ENCODE results near the gene REPIN1.

DNA sequence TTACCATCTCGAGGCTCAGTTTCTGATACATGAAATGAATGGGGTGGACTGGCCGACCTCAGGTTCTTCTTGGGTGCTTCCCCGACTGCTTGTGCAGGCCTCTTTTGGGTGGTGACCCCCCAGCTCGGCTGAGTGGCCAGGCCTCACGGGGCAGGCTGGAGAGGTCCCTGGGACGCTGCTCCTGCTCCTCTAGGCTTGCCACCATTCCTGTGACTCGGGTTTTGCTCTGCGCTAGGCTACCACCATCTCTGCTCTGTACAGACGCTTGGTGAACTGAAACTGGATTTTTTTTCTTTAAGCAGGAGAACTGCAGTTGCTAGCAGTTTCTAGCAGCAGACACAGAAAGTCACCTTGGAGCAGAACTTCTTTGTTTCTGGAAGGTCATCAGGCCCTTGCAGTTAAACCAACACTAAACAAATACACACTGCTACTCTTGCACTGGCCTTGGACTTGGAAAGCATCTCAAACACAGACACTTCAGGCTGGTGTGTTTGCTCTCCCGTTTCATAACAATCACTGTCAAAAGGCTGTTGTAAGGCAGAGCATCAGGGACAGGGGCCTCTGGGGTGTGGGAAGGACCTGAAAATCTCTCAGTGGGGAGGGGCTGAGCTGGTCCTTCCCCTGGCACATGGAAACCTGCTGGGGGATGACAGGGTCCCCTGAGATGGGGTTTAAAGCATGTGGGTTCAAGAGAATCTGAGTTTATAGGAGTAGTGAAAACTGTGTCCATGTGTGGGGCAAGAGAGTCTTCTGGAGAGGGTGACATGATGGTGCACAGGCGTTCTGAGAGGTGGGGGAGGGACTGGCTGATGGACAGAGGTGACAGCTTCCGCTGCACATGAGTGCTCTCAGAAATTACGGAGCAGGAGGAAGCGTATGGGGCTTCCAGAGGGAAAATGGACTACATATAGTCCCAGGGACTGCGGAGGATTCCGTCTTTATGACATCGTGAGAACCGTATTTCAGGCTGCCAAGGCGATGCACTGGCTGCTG, 46.8 kb downstream of the REPIN1 start:
- no peak for TF ChIP-seq POLR2AphosphoS5 (IDR thresholded peaks at IDR 0.05)
- TF ChIP-seq, protein P1, sequence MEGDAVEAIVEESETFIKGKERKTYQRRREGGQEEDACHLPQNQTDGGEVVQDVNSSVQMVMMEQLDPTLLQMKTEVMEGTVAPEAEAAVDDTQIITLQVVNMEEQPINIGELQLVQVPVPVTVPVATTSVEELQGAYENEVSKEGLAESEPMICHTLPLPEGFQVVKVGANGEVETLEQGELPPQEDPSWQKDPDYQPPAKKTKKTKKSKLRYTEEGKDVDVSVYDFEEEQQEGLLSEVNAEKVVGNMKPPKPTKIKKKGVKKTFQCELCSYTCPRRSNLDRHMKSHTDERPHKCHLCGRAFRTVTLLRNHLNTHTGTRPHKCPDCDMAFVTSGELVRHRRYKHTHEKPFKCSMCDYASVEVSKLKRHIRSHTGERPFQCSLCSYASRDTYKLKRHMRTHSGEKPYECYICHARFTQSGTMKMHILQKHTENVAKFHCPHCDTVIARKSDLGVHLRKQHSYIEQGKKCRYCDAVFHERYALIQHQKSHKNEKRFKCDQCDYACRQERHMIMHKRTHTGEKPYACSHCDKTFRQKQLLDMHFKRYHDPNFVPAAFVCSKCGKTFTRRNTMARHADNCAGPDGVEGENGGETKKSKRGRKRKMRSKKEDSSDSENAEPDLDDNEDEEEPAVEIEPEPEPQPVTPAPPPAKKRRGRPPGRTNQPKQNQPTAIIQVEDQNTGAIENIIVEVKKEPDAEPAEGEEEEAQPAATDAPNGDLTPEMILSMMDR (IDR thresholded peaks at IDR 0.05 in 8 of 11, conservative IDR thresholded peaks at IDR 0.05 in 3 of 11) = no peak

All from spleen (tissue), 7 donors.